Brain microvascular endothelial cell (primary cell): Measurements from ENCODE around the gene RPL26.
A peak's percentile ranks its signal among the peaks of the same experiment; 100 is the strongest.

Experiments used
- DNase-seq: peaks from one replicate; pipeline ENCODE4 v3.0.0-alpha.2; 2020
- H3K27ac ChIP-seq: fragments of 250-450 bp; sonication (Bioruptor Pico); 2 replicates; pipeline ENCODE4 v1.5.1; 2020; ENCODE audit warnings: mild to moderate bottlenecking, moderate library complexity
- H3K27me3 ChIP-seq: fragments of 250-450 bp; sonication (Bioruptor Pico); replicated peaks from 2 replicates; pipeline ENCODE4 v1.5.1; 2020; ENCODE audit warnings: mild to moderate bottlenecking
- H3K36me3 ChIP-seq: fragments of 250-450 bp; sonication (Bioruptor Pico); replicated peaks from 2 replicates; pipeline ENCODE4 v1.5.1; 2020; ENCODE audit warnings: mild to moderate bottlenecking
- H3K4me3 ChIP-seq: 2 replicates; pipeline ENCODE4 v1.5.1; 2011; ENCODE audit warnings: low read depth, mild to moderate bottlenecking, control low read depth, low read length, moderate library complexity
- in situ Hi-C: cut with HindIII; loops from 2 replicates; pipeline ENCODE4 v1.10.0; 2017; ENCODE audit warnings: low sequenced_read_pairs, low pct_ligation_motif_present
- TF ChIP-seq, protein P1 (sequence below): IDR thresholded peaks from 2 replicates; pipeline ENCODE4 v1.5.1; 2011; ENCODE audit warnings: low read depth, mild to moderate bottlenecking, moderate library complexity, low read length, control low read depth, inconsistent platforms; ENCODE audit errors: missing control alignments

Gene RPL26

DNA sequence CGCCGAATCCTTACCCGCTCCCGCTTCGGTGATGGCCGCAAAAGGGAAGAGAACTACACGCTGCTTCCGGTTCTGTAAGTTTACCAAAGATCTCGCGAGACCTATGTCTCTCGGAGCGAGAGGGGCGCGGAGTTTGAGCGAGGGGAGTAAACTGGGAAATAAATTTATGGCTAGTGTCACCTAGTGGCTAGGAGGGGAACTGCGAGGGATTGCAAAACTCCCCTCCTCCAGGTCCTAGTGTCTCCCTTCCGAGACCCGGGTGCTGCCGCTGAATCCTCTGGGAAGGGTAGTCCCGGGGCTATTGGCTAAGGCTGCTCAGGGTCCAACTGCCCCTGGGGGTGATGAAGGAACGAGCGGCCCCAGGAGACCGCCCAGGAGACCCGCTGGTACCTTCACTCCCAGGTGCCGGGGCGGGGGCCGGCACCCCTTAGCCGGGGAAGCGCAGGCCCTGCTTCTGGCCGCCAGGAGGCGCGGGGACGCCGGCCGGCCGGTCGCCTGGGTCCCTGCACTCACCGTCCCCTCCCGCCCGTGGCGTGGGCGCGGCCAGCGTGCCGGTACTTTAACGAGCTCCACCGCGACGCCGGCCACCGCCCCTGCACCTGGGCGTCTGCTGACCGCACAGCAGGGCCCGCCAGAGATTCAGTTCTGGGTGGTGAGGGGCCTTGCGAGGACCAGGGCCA, at the start of gene RPL26:
TSS of gene RPL26 (minus strand) at position 51 of the 680 bp plus-strand sequence. CDS start 883 bp downstream, outside the sequence.
- Histone ChIP-seq H3K36me3 (peaks cover 34% of the 10 kb centered on the region), H3K27me3 (no peaks in the 10 kb centered on the region), H3K4me3 (peak within 1 kb of the TSS; percentile 66), H3K27ac (peak within 1 kb of the TSS; percentile 78)
- in situ Hi-C loops = no loop called here
- DNase-seq = peak; percentile 98
- TF ChIP-seq, protein P1, sequence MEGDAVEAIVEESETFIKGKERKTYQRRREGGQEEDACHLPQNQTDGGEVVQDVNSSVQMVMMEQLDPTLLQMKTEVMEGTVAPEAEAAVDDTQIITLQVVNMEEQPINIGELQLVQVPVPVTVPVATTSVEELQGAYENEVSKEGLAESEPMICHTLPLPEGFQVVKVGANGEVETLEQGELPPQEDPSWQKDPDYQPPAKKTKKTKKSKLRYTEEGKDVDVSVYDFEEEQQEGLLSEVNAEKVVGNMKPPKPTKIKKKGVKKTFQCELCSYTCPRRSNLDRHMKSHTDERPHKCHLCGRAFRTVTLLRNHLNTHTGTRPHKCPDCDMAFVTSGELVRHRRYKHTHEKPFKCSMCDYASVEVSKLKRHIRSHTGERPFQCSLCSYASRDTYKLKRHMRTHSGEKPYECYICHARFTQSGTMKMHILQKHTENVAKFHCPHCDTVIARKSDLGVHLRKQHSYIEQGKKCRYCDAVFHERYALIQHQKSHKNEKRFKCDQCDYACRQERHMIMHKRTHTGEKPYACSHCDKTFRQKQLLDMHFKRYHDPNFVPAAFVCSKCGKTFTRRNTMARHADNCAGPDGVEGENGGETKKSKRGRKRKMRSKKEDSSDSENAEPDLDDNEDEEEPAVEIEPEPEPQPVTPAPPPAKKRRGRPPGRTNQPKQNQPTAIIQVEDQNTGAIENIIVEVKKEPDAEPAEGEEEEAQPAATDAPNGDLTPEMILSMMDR = peak; percentile 89

GRCh38 chr17:8430966-8431365, 48.0 kb upstream of the RPL26 start:
- peaks cover 2% of the 10 kb centered on the region for H3K36me3 ChIP-seq
- no peak overlapping the region for H3K4me3 ChIP-seq
- H3K27ac ChIP-seq = no peak overlapping the region
- in situ Hi-C loops = no loop called here
- DNase-seq = no peak
- no peaks in the 10 kb centered on the region for H3K27me3 ChIP-seq
- TF ChIP-seq, protein P1 = no peak

DNA sequence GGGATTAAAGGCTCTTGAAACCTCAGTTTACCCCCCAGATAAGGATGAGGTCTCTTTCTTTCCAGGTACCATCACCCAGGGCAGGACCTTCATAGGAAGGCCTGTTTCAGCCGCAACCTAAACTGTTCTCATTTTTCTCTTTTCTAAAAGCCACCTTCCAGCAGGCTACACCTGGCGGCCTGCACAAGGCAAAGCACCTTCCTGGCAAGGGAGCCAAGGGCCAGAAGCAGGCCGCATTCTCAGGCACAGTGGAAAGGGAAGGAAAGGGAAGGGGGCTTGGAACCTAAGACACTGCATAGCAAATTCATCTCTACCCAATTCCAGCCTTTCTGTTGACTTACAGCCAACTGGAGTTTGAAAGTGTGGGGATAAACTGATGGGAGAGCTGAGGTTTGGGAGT, 43.8 kb upstream of the RPL26 start:
- Histone ChIP-seq H3K27me3 (no peaks in the 10 kb centered on the region), H3K27ac (no peak overlapping the region), H3K36me3 (no peaks in the 10 kb centered on the region), H3K4me3 (no peak overlapping the region)
- in situ Hi-C loops = no loop called here
- DNase-seq = no peak
- TF ChIP-seq, protein P1 = no peak

DNA sequence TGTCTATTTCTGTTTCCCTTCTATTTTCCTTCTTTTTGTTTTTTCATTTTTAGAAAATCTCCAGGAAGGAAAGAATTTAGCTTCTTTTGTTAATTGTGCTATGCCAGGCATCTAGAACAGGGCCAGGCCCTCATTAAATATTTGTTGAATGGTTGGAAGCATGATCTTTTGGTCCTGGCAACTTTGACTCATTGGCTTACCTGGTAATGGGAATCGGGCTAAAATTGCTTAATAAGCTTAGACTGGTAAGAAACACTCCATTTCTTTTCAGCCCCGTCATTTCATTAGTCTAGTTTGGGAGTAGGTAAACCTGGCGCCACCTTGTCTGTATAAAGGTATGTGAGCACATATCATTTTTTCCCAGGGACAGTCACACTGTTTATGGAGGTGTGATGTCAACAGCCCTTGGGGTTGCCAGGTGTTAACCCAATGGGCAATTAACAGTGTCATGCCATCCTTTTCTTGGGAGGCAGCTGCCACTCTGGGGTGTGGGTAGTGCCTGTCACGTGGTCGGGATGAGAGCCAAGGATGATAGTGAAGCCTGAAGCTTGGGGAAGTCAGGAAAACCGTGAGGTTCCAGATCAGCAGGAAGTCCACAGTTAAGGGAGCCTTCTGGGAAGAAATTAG, 43.2 kb upstream of the RPL26 start:
- Histone ChIP-seq H3K27ac (no peak overlapping the region), H3K36me3 (no peaks in the 10 kb centered on the region), H3K4me3 (no peak overlapping the region), H3K27me3 (no peaks in the 10 kb centered on the region)
- no peak for DNase-seq
- TF ChIP-seq, protein P1 = no peak
- in situ Hi-C loops = no loop called here

DNA sequence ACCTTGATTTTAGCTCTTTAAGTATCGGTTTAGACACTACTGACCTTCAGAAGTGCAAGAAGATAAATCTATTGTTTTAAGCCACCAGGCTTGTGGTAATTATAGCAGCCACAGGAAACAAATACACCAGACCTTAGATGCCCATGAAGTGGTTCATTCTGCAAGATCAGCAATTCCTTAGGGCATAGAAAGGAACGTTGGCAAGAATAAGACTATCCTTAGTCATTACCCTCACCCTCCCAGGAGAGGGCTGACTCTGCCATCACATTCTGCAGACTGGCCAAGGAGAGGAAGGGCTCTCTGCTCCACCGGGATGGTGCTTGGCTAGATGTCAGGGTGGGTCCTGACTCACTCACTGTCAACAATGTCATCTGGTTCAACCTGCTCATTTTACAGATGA, 38.6 kb upstream of the RPL26 start:
- DNase-seq = no peak
- TF ChIP-seq, protein P1 = no peak
- Histone ChIP-seq H3K36me3 (no peaks in the 10 kb centered on the region), H3K27ac (no peak overlapping the region), H3K27me3 (peaks cover 6% of the 10 kb centered on the region), H3K4me3 (no peak overlapping the region)
- in situ Hi-C loops = no loop called here
